GM12878 (cell line): Measurements from ENCODE around the gene MARCHF10. TPM values are rescaled to one million over a fixed set of nuclear protein-coding genes. Genes with fewer than 3 reads are reported as not detected.

Source experiments
- ATAC-seq: fragments of 200-7000 bp; cut with Tn5 transposase; 3 replicates; pipeline ENCODE4 v1.9.1; 2020; ENCODE audit warnings: mild to moderate bottlenecking, moderate library complexity
- BruUV-seq: library from RNA; stranded (reverse); fragments of 400-500 nt; replicated peaks from 2 replicates; lab custom pipeline; 2021; lab: Mats Ljungman, UMichigan
- CTCF ChIA-PET: fragments of 300-600 bp; sonication (Branson Sonifier 250); formaldehyde crosslinking; extraction: SDS; loops from one replicate; lab custom pipeline; 2021; ENCODE audit warnings: inconsistent platforms; lab: Yijun Ruan, JAX
- POLR2A ChIA-PET: fragments of 350-600 bp; formaldehyde crosslinking; extraction: SDS; loops from one replicate; lab custom pipeline; 2021; ENCODE audit warnings: inconsistent platforms; lab: Charles Lee
- RAD21 ChIA-PET: fragments of 300-600 bp; sonication (Branson Sonifier 250); formaldehyde crosslinking; loops from one replicate; lab custom pipeline; 2023; ENCODE audit warnings: antibody characterized with exemption; ENCODE audit not compliant: unreplicated experiment; lab: Charles Lee
- SMC1A ChIA-PET: fragments of 300-600 bp; sonication (Branson Sonifier 250); formaldehyde crosslinking; loops from one replicate; lab custom pipeline; 2023; ENCODE audit not compliant: unreplicated experiment, uncharacterized antibody; lab: Charles Lee
- DNase-seq: peaks from one replicate; pipeline ENCODE4 v3.0.0-alpha.2; 2011; ENCODE audit warnings: low read depth, low spot score
- FAIRE-seq: peaks from 3 replicates; lab custom pipeline; 2011; peaks lifted over from hg19 to GRCh38; lab: Jason Lieb, UNC
- H2AFZ ChIP-seq: 2 replicates; pipeline ENCODE4 v1.6.0; 2011; ENCODE audit warnings: low read depth, low read length, control low read depth; ENCODE audit not compliant: control insufficient read depth
- H3K27ac ChIP-seq: 2 replicates; pipeline ENCODE4 v1.5.1; 2011; ENCODE audit warnings: control low read depth; ENCODE audit not compliant: control insufficient read depth, insufficient read depth
- H3K27me3 ChIP-seq, 2 experiments: replicated peaks in 1 of 2; 2 replicates each; pipeline versions ENCODE4 v1.6.0 to v1.6.1; 2011; ENCODE audit warnings: low read length in 1 of 2; ENCODE audit not compliant: control insufficient read depth in 2 of 2, insufficient read depth in 2 of 2
- H3K36me3 ChIP-seq, 2 experiments: 2 replicates each; pipeline ENCODE4 v1.5.1; 2011; ENCODE audit warnings: low read length in 1 of 2; ENCODE audit not compliant: control insufficient read depth in 2 of 2, insufficient read depth in 2 of 2
- H3K4me1 ChIP-seq: 2 replicates; pipeline ENCODE4 v1.6.1; 2011; ENCODE audit warnings: mild to moderate bottlenecking, low read length, moderate library complexity, mixed read lengths; ENCODE audit not compliant: control insufficient read depth, insufficient read depth
- H3K4me2 ChIP-seq: 2 replicates; pipeline ENCODE4 v1.6.0; 2011; ENCODE audit warnings: control low read depth; ENCODE audit not compliant: control insufficient read depth, insufficient read depth
- H3K4me3 ChIP-seq: fragments of 200-600 bp; sonication (generic); 2 replicates; pipeline ENCODE4 v1.5.1; 2016
- H3K79me2 ChIP-seq: 2 replicates; pipeline ENCODE4 v1.6.0; 2011; ENCODE audit warnings: low read length; ENCODE audit not compliant: control insufficient read depth, insufficient read depth
- H3K9ac ChIP-seq: 2 replicates; pipeline ENCODE4 v1.8.0; 2011; ENCODE audit warnings: low read length, control low read depth, mixed read lengths; ENCODE audit not compliant: control insufficient read depth, insufficient read depth
- H3K9me3 ChIP-seq: replicated peaks from 3 replicates; pipeline ENCODE4 v1.5.1; 2011; ENCODE audit warnings: mild to moderate bottlenecking, low read length; ENCODE audit not compliant: control insufficient read depth, insufficient read depth
- H4K20me1 ChIP-seq: 2 replicates; pipeline ENCODE4 v1.6.0; 2011; ENCODE audit not compliant: control insufficient read depth, insufficient read depth
- BHLHE40 ChIP-seq, 2 experiments: fragments of 450-650 bp in 1 of 2; IDR thresholded peaks; 2 replicates each; pipeline ENCODE4 v1.6.1; 2011 to 2017; ENCODE audit warnings: low read depth in 2 of 2, borderline replicate concordance in 1 of 2, improper control_type of control experiment in 1 of 2, low read length in 1 of 2, mild to moderate bottlenecking in 1 of 2
- CBFB ChIP-seq: IDR thresholded peaks from 2 replicates; pipeline ENCODE4 v1.6.1; 2016; ENCODE audit warnings: antibody characterized with exemption, low read depth
- CHD4 ChIP-seq: fragments of 200-600 bp; sonication (generic); IDR thresholded peaks from 2 replicates; pipeline ENCODE4 v1.6.1; 2016; ENCODE audit warnings: mild to moderate bottlenecking
- CREM ChIP-seq: IDR thresholded peaks from 2 replicates; pipeline ENCODE4 v1.6.1; 2014; ENCODE audit warnings: antibody characterized with exemption, low read depth
- EP300 ChIP-seq, 2 experiments: fragments of 150-350 bp in 1 of 2; IDR thresholded peaks; 2 replicates each; pipeline ENCODE4 v1.6.1; 2011 to 2012; ENCODE audit warnings: low read depth in 2 of 2, low read length in 2 of 2, borderline replicate concordance in 1 of 2, improper control_type of control experiment in 1 of 2, inconsistent platforms in 1 of 2; ENCODE audit not compliant: control insufficient read depth in 1 of 2
- ETV6 ChIP-seq, 2 experiments: fragments of 450-650 bp in 1 of 2; IDR thresholded peaks in 1 of 2; conservative IDR thresholded peaks in 1 of 2; 2 replicates each; pipeline ENCODE4 v1.6.1; 2014; ENCODE audit warnings: antibody characterized with exemption in 1 of 2, borderline replicate concordance in 1 of 2, low read depth in 1 of 2, mild to moderate bottlenecking in 1 of 2, moderate library complexity in 1 of 2
- EZH2 ChIP-seq: IDR thresholded peaks from 2 replicates; pipeline ENCODE4 v1.6.1; 2012; ENCODE audit warnings: low read depth, mild to moderate bottlenecking, control low read depth, inconsistent platforms, low read length, borderline replicate concordance; ENCODE audit not compliant: control insufficient read depth
- HDAC2 ChIP-seq: fragments of 200-600 bp; sonication (generic); IDR thresholded peaks from 2 replicates; pipeline ENCODE4 v1.6.1; 2017
- POLR2A ChIP-seq: IDR thresholded peaks from 2 replicates; pipeline ENCODE4 v1.6.1; 2011; ENCODE audit warnings: low read depth, mild to moderate bottlenecking, low read length
- POLR2AphosphoS2 ChIP-seq: IDR thresholded peaks from 2 replicates; pipeline ENCODE4 v1.6.1; 2011; ENCODE audit warnings: low read depth, mild to moderate bottlenecking, low read length, improper control_type of control experiment, moderate library complexity
- SMARCA5 ChIP-seq: fragments of 450-650 bp; IDR thresholded peaks from 2 replicates; pipeline ENCODE4 v1.6.1; 2017; ENCODE audit warnings: mild to moderate bottlenecking
- SUPT20H ChIP-seq: IDR thresholded peaks from 2 replicates; pipeline ENCODE4 v1.6.1; 2011; ENCODE audit warnings: low read depth, mild to moderate bottlenecking, low read length, moderate library complexity, borderline replicate concordance; ENCODE audit not compliant: control insufficient read depth
- ZNF274 ChIP-seq: IDR thresholded peaks from one replicate; pipeline ENCODE4 v1.8.0; 2011; ENCODE audit not compliant: insufficient read length, insufficient read depth
- ZNF622 ChIP-seq: fragments of 450-650 bp; IDR thresholded peaks from 2 replicates; pipeline ENCODE4 v1.6.1; 2017; ENCODE audit warnings: mild to moderate bottlenecking, inconsistent platforms
- ZZZ3 ChIP-seq: IDR thresholded peaks from 2 replicates; pipeline ENCODE4 v1.6.1; 2011; ENCODE audit warnings: low read depth; ENCODE audit not compliant: control insufficient read depth, insufficient read length
- WGBS: methylation state at CpG from one replicate; pipeline ENCODE4 v1.1.6; 2016; ENCODE audit warnings: low lambda C conversion rate; ENCODE audit not compliant: insufficient replicate concordance, insufficient coverage; ENCODE audit errors: missing lambda C conversion rate; 5-methylcytosine and 5-hydroxymethylcytosine counted together
- in situ Hi-C: fragments of 300-500 bp; cut with MboI; formaldehyde crosslinking; loops from 9 replicates; pipeline ENCODE4 v1.14.3; 2018; ENCODE audit warnings: mixed read lengths
- intact Hi-C: fragments of 100-400 bp; cut with micrococcal nuclease; formaldehyde crosslinking; loops from one replicate; pipeline ENCODE4 v1.14.2; 2022; ENCODE audit not compliant: unreplicated experiment
- polyA plus RNA-seq, 11 experiments: library from polyadenylated mRNA; depleted of rRNA in 4 of 11; unstranded in 6 of 11; stranded (reverse) in 5 of 11; fragments of >200 nt; fragmentation: Nextera tagmentation in 4 of 11; fragmentation: Illumina TruSeq in 1 of 11; extraction: Ambion mirVana in 4 of 11; extraction: Trizol in 1 of 11; gene quantifications; 1 replicate in 1 of 11; 2 replicates in 10 of 11; pipeline versions ENCODE4 v1.2.1 to v1.2.3, GENCODE V29; 2011 to 2016; ENCODE audit warnings: inconsistent platforms in 2 of 11, missing spikeins in 2 of 11, low read depth in 1 of 11
- total RNA-seq, 4 experiments: library from RNA; depleted of rRNA in 3 of 4; stranded (reverse); fragments of >200 nt in 3 of 4; fragmentation: Illumina TruSeq in 1 of 4; extraction: Trizol in 1 of 4; gene quantifications; 2 replicates each; pipeline versions ENCODE4 v1.2.1 to v1.2.3, GENCODE V29; 2013 to 2021
- TF ChIP-seq, protein P1 (sequence below), 3 experiments: IDR thresholded peaks in 2 of 3; conservative IDR thresholded peaks in 1 of 3; 2 replicates each; pipeline ENCODE4 v1.5.1; 2011; ENCODE audit warnings: low read depth in 3 of 3, low read length in 3 of 3, mild to moderate bottlenecking in 3 of 3, control low read depth in 2 of 3, moderate library complexity in 2 of 3, inconsistent platforms in 1 of 3, mixed read lengths in 1 of 3; ENCODE audit not compliant: control insufficient read depth in 2 of 3, insufficient read depth in 1 of 3; ENCODE audit errors: extremely low read depth in 1 of 3
- TF ChIP-seq, protein P2 (sequence below): fragments of 450-650 bp; IDR thresholded peaks from 2 replicates; pipeline ENCODE4 v1.6.1; 2018; ENCODE audit warnings: mild to moderate bottlenecking, low read depth, moderate library complexity; ENCODE audit not compliant: partially characterized antibody
- TF ChIP-seq, protein P3 (sequence below): IDR thresholded peaks from 2 replicates; pipeline ENCODE4 v1.6.1; 2011; ENCODE audit warnings: borderline replicate concordance, low read depth, mild to moderate bottlenecking, moderate library complexity, mixed read lengths, low read length; ENCODE audit not compliant: insufficient read depth; ENCODE audit errors: extremely low read length

MARCHF10 gene
- total and polyA plus RNA-seq, 10 of the 15 experiments (the other 5 are each of a cell fraction or from before 2014, with no cell fraction given), result 0.11 to 0.24 TPM; not detected in 8

DNA sequence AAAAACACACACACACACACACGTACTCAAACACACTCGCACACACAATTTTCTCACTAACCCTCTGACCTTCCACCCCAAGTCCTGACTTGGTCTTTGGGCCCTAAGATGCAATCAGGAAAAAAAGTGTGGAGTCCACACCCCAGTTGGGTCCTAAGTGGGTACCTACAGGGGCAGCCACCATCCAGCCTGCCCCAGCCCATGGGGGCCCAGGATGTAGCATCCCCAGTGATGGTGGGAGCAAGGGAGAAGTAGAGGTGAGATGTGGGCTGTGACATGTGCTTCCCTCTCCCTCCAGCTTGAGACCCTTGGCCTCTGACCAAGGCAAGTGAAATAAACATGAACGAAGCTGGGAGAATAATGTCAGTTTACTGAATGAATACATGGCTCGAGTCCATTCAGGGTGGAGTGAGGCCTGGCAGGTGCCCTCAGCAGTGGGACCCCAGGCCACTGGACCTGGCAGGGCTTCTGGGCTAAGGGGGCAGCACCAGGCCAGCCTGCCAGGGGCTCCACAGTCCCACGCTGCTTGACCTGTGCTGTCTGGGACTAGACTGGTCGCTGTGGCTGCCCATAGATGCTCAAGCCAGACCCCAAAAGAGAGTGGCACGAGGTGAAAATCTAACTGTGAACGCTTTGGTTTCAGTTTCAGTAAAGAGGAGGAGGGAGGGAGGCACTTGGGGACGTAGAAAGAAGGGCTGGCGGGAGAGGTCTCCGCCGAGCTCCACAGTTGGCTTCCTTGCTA lies 107.0 kb downstream of the MARCHF10 start:
- BruUV-seq, result no TSS peak
- ChIA-PET POLR2A (no interaction called here), RAD21 (interaction anchor here (0.6 to 1.4 kb wide), 2 partner anchors 28 to 29 kb away, joined by 3 read pairs; no protein-coding TSS in a partner anchor), CTCF (interaction anchor here (0.6 to 1.2 kb wide), 2 partner anchors 15 to 758 kb away, joined by 3 to 4 read pairs; no protein-coding TSS in a partner anchor), SMC1A (no interaction called here)
- no peaks in the 10 kb centered on the region for H3K36me3 ChIP-seq
- H3K4me1 ChIP-seq, result no peaks in the 10 kb centered on the region
- DNase-seq, result no peak
- H3K4me2 ChIP-seq, result no peak overlapping the region
- H3K9me3 ChIP-seq, result no peaks in the 10 kb centered on the region
- H3K4me3 ChIP-seq, result no peak overlapping the region
- in situ Hi-C loops (no loop called here), intact Hi-C loops (no loop called here)
- no peak overlapping the region for H3K9ac ChIP-seq
- 39% methylated on average over 12 of the region's 12 CpGs for WGBS
- peaks cover 2 to 8% of the 10 kb centered on the region in 2 experiments; a peak in 2 of 4 replicates for H3K27me3 ChIP-seq
- no peaks in the 10 kb centered on the region for H3K79me2 ChIP-seq
- H4K20me1 ChIP-seq, result no peaks in the 10 kb centered on the region
- FAIRE-seq, result no peak
- H3K27ac ChIP-seq, result no peak overlapping the region
- H2AFZ ChIP-seq, result no peak overlapping the region
- ATAC-seq, result no peak
- TF ChIP-seq POLR2A (no peak), SMARCA5 (no peak), HDAC2 (no peak), ZZZ3 (no peak), EP300 (IDR thresholded peaks at IDR 0.05; ENCODE audit: borderline replicate concordance in 1 of 2, control insufficient read depth in 1 of 2, low read depth in 2 of 2, low read length in 2 of 2) (no peak), CREM (no peak), SUPT20H (no peak), BHLHE40 (IDR thresholded peaks at IDR 0.05; ENCODE audit: borderline replicate concordance in 1 of 2, low read depth in 2 of 2, low read length in 1 of 2) (no peak), ETV6 (conservative IDR thresholded peaks at IDR 0.05 in 1 of 2, IDR thresholded peaks at IDR 0.05 in 1 of 2; ENCODE audit: borderline replicate concordance in 1 of 2, low read depth in 1 of 2) (no peak), CBFB (no peak), EZH2 (no peak), POLR2AphosphoS2 (no peak), CHD4 (no peak), ZNF274 (no peak), ZNF622 (no peak)
- TF ChIP-seq, protein P1, sequence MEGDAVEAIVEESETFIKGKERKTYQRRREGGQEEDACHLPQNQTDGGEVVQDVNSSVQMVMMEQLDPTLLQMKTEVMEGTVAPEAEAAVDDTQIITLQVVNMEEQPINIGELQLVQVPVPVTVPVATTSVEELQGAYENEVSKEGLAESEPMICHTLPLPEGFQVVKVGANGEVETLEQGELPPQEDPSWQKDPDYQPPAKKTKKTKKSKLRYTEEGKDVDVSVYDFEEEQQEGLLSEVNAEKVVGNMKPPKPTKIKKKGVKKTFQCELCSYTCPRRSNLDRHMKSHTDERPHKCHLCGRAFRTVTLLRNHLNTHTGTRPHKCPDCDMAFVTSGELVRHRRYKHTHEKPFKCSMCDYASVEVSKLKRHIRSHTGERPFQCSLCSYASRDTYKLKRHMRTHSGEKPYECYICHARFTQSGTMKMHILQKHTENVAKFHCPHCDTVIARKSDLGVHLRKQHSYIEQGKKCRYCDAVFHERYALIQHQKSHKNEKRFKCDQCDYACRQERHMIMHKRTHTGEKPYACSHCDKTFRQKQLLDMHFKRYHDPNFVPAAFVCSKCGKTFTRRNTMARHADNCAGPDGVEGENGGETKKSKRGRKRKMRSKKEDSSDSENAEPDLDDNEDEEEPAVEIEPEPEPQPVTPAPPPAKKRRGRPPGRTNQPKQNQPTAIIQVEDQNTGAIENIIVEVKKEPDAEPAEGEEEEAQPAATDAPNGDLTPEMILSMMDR (IDR thresholded peaks at IDR 0.05 in 2 of 3, conservative IDR thresholded peaks at IDR 0.05 in 1 of 3; ENCODE audit: control insufficient read depth in 2 of 3, extremely low read depth in 1 of 3, insufficient read depth in 1 of 3, low read depth in 3 of 3, low read length in 3 of 3), result no peak
- TF ChIP-seq, protein P2, sequence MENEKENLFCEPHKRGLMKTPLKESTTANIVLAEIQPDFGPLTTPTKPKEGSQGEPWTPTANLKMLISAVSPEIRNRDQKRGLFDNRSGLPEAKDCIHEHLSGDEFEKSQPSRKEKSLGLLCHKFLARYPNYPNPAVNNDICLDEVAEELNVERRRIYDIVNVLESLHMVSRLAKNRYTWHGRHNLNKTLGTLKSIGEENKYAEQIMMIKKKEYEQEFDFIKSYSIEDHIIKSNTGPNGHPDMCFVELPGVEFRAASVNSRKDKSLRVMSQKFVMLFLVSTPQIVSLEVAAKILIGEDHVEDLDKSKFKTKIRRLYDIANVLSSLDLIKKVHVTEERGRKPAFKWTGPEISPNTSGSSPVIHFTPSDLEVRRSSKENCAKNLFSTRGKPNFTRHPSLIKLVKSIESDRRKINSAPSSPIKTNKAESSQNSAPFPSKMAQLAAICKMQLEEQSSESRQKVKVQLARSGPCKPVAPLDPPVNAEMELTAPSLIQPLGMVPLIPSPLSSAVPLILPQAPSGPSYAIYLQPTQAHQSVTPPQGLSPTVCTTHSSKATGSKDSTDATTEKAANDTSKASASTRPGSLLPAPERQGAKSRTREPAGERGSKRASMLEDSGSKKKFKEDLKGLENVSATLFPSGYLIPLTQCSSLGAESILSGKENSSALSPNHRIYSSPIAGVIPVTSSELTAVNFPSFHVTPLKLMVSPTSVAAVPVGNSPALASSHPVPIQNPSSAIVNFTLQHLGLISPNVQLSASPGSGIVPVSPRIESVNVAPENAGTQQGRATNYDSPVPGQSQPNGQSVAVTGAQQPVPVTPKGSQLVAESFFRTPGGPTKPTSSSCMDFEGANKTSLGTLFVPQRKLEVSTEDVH, result no peak
- TF ChIP-seq, protein P3, sequence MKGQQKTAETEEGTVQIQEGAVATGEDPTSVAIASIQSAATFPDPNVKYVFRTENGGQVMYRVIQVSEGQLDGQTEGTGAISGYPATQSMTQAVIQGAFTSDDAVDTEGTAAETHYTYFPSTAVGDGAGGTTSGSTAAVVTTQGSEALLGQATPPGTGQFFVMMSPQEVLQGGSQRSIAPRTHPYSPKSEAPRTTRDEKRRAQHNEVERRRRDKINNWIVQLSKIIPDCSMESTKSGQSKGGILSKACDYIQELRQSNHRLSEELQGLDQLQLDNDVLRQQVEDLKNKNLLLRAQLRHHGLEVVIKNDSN, result no peak
